Loucy (cell line): ENCODE results near the gene MAIP1.

Source experiments
- H2AFZ ChIP-seq: fragments of 200-600 bp; sonication (generic); 2 replicates; pipeline ENCODE4 v1.6.0; 2016; ENCODE audit warnings: antibody characterized with exemption, mild to moderate bottlenecking, low read length, moderate library complexity
- H3F3A ChIP-seq: fragments of 200-600 bp; 2 replicates; pipeline ENCODE4 v1.6.0; 2016; ENCODE audit warnings: antibody characterized with exemption, low read depth, mild to moderate bottlenecking
- H3K27me3 ChIP-seq: fragments of 200-600 bp; sonication (generic); 2 replicates; pipeline ENCODE4 v1.6.1; 2014; ENCODE audit warnings: low read length, mild to moderate bottlenecking; ENCODE audit not compliant: insufficient read depth, poor library complexity, severe bottlenecking
- H3K36me3 ChIP-seq: fragments of 200-600 bp; sonication (generic); 2 replicates; pipeline ENCODE4 v1.6.1; 2016; ENCODE audit warnings: low read length; ENCODE audit not compliant: insufficient read depth
- H3K4me1 ChIP-seq: fragments of 200-600 bp; sonication (generic); 2 replicates; pipeline ENCODE4 v1.5.1; 2014; ENCODE audit warnings: low read length, mild to moderate bottlenecking; ENCODE audit not compliant: insufficient read depth, poor library complexity, severe bottlenecking
- H3K4me2 ChIP-seq: fragments of 200-600 bp; sonication (generic); 2 replicates; pipeline ENCODE4 v1.6.0; 2014; ENCODE audit warnings: antibody characterized with exemption, low read length, low read depth, mild to moderate bottlenecking; ENCODE audit not compliant: poor library complexity, severe bottlenecking
- H3K4me3 ChIP-seq: fragments of 200-600 bp; sonication (generic); 2 replicates; pipeline ENCODE4 v1.5.1; 2014; ENCODE audit warnings: low read length, mild to moderate bottlenecking, mixed read lengths; ENCODE audit not compliant: poor library complexity, severe bottlenecking
- H3K79me2 ChIP-seq: fragments of 200-600 bp; sonication (generic); 2 replicates; pipeline ENCODE4 v1.6.1; 2014; ENCODE audit warnings: low read length; ENCODE audit not compliant: insufficient read depth
- H3K9ac ChIP-seq: fragments of 200-600 bp; sonication (generic); 2 replicates; pipeline ENCODE4 v1.6.0; 2014; ENCODE audit warnings: mild to moderate bottlenecking, low read depth, low read length, moderate library complexity; ENCODE audit not compliant: poor library complexity, severe bottlenecking
- H3K9me2 ChIP-seq: fragments of 200-600 bp; sonication (generic); replicated peaks from 2 replicates; pipeline ENCODE4 v1.6.1; 2016; ENCODE audit warnings: low read depth, low read length, mixed read lengths
- H3K9me3 ChIP-seq: fragments of 200-600 bp; sonication (generic); 2 replicates; pipeline ENCODE4 v1.6.1; 2014; ENCODE audit warnings: mild to moderate bottlenecking, antibody characterized with exemption, low read length, low read depth; ENCODE audit not compliant: insufficient read depth
- H4K20me1 ChIP-seq: fragments of 200-600 bp; sonication (generic); 2 replicates; pipeline ENCODE4 v1.6.0; 2014; ENCODE audit warnings: antibody characterized with exemption, low read length, mild to moderate bottlenecking; ENCODE audit not compliant: insufficient read depth, poor library complexity, severe bottlenecking
- CTCF ChIP-seq: fragments of 200-600 bp; sonication (generic); conservative IDR thresholded peaks from 2 replicates; pipeline ENCODE4 v1.5.1; 2014; ENCODE audit warnings: mild to moderate bottlenecking, antibody characterized with exemption, low read length
- EZH2phosphoT487 ChIP-seq: fragments of 200-600 bp; IDR thresholded peaks from 2 replicates; pipeline ENCODE4 v1.6.1; 2018; ENCODE audit warnings: antibody characterized with exemption, mild to moderate bottlenecking, moderate library complexity, borderline replicate concordance

MAIP1 gene

DNA sequence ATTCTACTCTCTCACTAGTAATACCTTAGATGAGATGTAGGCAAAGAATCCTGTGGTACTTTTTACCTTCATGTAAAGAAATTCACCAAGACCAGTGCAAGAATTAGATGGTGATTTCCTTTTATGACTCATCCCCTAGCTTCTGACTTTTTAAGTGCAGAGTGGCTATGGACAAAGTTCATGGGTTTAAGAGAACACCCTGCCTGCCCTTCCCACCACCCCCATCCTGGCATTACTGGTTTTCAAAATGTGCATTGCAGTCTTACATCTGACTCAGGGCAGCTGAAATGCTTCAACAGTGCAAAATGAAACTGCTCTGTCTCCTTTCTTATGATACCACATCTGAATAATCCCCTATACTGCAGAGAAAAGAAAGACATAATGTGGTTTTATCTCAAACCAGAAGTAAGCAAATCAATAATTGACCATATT, 22.6 kb downstream of the MAIP1 start:
- Histone ChIP-seq H3K36me3 (no peaks in the 10 kb centered on the region), H3K4me3 (no peak overlapping the region), H3K9me3 (no peaks in the 10 kb centered on the region), H4K20me1 (no peaks in the 10 kb centered on the region), H3K4me1 (peaks cover 5% of the 10 kb centered on the region), H2AFZ (no peak overlapping the region), H3K79me2 (no peaks in the 10 kb centered on the region), H3F3A (no peaks in the 10 kb centered on the region), H3K9me2 (no peaks in the 10 kb centered on the region), H3K27me3 (peaks cover 10% of the 10 kb centered on the region), H3K4me2 (no peak overlapping the region), H3K9ac (no peak overlapping the region)
- no peak for TF ChIP-seq EZH2phosphoT487
- TF ChIP-seq CTCF: no peak

DNA sequence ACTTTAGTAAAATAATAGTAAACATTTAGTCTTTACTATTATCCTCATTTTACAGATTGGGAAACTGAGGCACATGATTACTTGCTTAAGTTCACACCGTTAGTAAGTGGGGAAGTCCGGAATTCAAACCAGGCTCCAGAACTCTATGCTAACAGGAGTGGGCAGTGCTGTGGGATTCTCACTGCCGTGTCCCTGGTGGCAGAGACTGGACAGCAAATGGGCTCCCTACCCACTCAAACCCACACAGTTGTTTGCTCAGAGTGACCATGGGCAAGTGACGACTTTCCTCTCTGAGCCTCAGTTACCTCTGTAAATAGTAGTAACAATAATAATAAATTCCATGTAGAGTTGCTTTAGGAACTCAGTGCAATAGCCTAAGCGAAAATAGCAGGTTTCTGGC, 24.0 kb downstream of the MAIP1 start:
- H3K27me3 ChIP-seq: peaks cover 19% of the 10 kb centered on the region
- H2AFZ ChIP-seq: peak overlapping the region; percentile 4; the same call in 1 of the 2 replicates
- no peaks in the 10 kb centered on the region for H3F3A ChIP-seq
- H3K36me3 ChIP-seq: no peaks in the 10 kb centered on the region
- H3K9ac ChIP-seq: no peak overlapping the region
- no peak overlapping the region for H3K4me2 ChIP-seq
- H3K9me3 ChIP-seq: no peaks in the 10 kb centered on the region
- TF ChIP-seq CTCF (no peak), EZH2phosphoT487 (no peak)
- H3K4me3 ChIP-seq: no peak overlapping the region
- H3K79me2 ChIP-seq: no peaks in the 10 kb centered on the region
- H4K20me1 ChIP-seq: no peaks in the 10 kb centered on the region
- no peaks in the 10 kb centered on the region for H3K9me2 ChIP-seq
- peaks cover 5% of the 10 kb centered on the region for H3K4me1 ChIP-seq

DNA sequence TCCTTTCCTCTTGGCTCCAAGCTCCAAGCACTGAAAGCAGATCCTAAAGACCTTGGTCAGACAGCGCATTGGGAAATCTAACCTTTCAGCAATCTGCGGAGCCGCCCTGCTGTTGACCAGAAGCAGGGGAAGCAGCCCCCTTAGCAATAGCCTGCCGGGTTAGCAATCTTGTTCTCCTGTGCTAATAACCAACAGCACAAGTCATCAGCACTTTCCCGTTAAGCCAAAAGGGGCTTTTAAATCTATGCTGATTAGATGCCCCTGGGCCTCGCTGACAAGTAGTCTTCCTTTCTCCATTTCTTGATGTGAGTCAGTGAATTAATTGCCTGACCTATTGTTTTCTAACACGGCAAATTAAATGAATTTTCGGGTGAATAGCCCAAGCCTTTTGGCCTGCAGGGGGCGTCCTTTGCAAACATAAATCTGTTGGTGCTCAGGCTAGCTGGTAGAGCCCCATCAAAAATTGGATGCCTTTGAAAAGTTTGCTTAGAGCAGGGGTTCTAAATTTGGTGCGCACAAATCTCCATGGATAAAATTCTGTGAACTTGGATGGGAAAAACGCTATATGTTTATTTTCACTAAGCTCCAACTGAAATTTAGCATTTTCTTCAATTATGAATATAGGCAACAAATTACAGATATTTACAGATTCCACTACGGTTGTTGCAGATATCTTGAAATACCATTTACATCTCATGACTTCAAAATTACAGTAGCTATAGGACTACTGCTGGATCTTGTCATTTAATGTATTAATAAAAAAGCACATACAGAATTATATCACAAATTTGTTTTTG, 24.6 kb downstream of the MAIP1 start:
- Histone ChIP-seq H3K27me3 (peaks cover 19% of the 10 kb centered on the region), H3F3A (no peaks in the 10 kb centered on the region), H3K4me3 (no peak overlapping the region), H3K4me1 (peaks cover 5% of the 10 kb centered on the region), H3K4me2 (no peak overlapping the region), H3K9ac (no peak overlapping the region), H2AFZ (peak overlapping the region; percentile 4), H4K20me1 (no peaks in the 10 kb centered on the region), H3K36me3 (no peaks in the 10 kb centered on the region), H3K9me3 (no peaks in the 10 kb centered on the region), H3K9me2 (no peaks in the 10 kb centered on the region), H3K79me2 (no peaks in the 10 kb centered on the region)
- TF ChIP-seq EZH2phosphoT487 (no peak), CTCF (peak; percentile 94)
